ENCODE results near the gene CEP76. TPM values are rescaled to one million over a fixed set of nuclear protein-coding genes. Genes with fewer than 3 reads are reported as not detected.

Gene CEP76, protein sequence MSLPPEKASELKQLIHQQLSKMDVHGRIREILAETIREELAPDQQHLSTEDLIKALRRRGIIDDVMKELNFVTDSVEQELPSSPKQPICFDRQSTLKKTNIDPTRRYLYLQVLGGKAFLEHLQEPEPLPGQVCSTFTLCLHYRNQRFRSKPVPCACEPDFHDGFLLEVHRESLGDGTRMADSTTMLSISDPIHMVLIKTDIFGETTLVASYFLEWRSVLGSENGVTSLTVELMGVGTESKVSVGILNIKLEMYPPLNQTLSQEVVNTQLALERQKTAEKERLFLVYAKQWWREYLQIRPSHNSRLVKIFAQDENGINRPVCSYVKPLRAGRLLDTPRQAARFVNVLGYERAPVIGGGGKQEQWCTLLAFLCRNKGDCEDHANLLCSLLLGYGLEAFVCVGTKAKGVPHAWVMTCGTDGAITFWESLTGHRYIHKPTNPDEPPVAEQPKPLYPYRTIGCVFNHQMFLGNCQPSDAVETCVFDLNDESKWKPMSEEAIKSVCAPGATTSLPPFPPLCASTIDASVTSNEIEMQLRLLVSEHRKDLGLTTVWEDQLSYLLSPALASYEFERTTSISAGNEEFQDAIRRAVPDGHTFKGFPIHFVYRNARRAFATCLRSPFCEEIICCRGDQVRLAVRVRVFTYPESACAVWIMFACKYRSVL
- 7.6 and 8.9 TPM in 2 replicates for total RNA-seq (2012; rRNA removed)

DNA sequence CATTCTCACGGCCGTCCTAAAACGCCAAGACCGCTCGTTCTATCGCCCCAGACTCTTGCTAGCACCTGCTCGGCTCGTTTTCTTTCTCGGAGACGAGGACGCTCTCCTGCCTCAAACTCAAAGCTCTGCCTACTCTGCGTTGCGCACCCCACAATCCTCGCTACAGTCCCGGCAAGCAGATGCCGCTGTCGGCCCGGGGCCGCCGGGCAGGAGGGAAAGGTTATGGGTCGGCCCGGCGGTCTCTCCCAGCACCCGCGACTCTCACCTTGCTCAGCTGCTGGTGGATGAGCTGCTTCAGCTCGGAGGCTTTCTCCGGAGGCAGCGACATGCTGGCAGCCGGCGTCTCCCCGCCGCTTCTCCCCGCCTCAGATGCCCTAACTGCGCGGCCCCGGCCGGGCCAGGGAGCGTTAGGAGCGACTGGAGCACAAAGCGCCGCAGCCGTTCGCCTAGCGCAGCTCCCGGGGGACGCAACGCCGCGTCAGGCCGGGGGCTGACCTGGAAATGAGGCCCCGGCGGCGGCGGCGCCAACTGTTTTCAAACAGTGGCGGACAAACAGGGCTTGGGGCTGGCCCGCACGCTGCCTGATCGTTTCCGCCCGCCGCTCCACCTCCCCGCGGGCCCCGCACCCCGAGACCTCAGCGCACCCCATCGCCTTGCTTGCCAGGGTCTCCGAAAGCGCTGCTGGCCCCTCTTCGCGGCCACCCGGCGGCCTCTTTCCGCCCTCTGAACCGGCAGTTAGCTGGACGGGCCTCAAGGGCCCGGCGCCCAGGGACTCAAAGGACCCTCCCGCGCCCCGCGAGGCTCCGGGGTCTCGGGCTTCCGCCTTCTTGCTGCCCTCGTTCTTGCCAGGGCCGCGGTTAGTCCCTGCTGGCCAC is at the start of gene CEP76, which contains the start of gene PSMG2:
Gene CEP76, minus strand, starts transcription at position 503 of the 875 bp plus-strand sequence. Its CDS starts 175 bp downstream, at position 328.
Gene PSMG2, plus strand, starts transcription at position 822 of the 875 bp plus-strand sequence. CDS start 66 bp downstream, outside the sequence.
- peaks cover 8% of the 10 kb centered on the region for H3K36me3 ChIP-seq (ENCODE audit: insufficient read depth, low read length)
- no peaks in the 10 kb centered on the region for H3K27me3 ChIP-seq (ENCODE audit: control insufficient read depth, insufficient read depth, low read length)
- peaks cover 17% of the 10 kb centered on the region for H3K4me1 ChIP-seq (ENCODE audit: control insufficient read depth, insufficient read depth, low read length)
- H3K9ac ChIP-seq (ENCODE audit: low read depth, low read length) = peak within 1 kb of the TSS; percentile 98
- peak within 1 kb of the TSS; percentile 83 for H3K4me2 ChIP-seq (ENCODE audit: low read length)
- H3K9me3 ChIP-seq (replicated peaks; ENCODE audit: low read length) = no peaks in the 10 kb centered on the region
- H3K4me3 ChIP-seq (ENCODE audit: low read length) = peak within 1 kb of the TSS; percentile 97

DNA sequence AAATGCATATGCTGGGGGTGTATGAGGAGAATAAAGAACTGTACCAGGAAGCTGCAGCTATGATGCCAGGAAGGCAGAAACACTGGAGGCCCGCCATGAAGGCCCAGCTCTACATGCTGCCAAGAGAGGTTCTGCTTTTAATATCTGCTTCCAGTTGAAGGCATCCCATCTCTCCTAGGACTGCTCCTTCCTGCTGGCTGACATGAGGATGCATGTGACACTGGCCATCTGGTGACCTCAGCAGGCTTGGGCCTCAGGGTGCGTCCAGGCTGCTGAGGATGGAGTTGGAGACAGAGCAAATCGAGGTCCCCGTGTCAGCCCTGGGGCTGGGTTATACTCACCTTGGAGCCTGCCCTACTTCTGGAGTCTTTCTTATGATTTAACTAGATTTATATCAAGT is 49.4 kb upstream of the CEP76 start:
- Histone ChIP-seq H3K9ac (ENCODE audit: low read depth, low read length) (no peak overlapping the region), H3K36me3 (ENCODE audit: insufficient read depth, low read length) (no peaks in the 10 kb centered on the region), H3K27me3 (ENCODE audit: control insufficient read depth, insufficient read depth, low read length) (no peaks in the 10 kb centered on the region), H3K4me3 (ENCODE audit: low read length) (no peak overlapping the region), H3K4me2 (ENCODE audit: low read length) (no peak overlapping the region), H3K4me1 (ENCODE audit: control insufficient read depth, insufficient read depth, low read length) (peaks cover 31% of the 10 kb centered on the region), H3K9me3 (replicated peaks; ENCODE audit: low read length) (no peaks in the 10 kb centered on the region)

DNA sequence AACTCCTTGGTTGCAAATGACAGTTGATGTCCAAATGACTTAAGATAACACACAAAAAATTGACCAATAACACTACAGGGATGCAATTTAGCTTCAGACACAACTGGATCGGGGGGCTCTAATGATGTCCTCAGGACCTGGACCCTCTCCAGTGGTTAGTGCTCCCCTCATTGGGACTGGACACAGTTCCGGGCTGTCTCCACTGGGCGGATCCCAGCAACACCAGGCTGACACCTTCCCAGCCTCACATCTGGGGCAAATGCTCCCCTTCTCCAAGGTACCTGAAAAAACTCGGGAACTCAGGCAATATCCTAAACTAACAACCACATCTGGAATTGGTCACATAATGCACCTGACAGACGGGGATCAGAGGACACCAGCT is 49.0 kb upstream of the CEP76 start:
- Histone ChIP-seq H3K27me3 (ENCODE audit: control insufficient read depth, insufficient read depth, low read length) (no peaks in the 10 kb centered on the region), H3K4me1 (ENCODE audit: control insufficient read depth, insufficient read depth, low read length) (peaks cover 31% of the 10 kb centered on the region)

DNA sequence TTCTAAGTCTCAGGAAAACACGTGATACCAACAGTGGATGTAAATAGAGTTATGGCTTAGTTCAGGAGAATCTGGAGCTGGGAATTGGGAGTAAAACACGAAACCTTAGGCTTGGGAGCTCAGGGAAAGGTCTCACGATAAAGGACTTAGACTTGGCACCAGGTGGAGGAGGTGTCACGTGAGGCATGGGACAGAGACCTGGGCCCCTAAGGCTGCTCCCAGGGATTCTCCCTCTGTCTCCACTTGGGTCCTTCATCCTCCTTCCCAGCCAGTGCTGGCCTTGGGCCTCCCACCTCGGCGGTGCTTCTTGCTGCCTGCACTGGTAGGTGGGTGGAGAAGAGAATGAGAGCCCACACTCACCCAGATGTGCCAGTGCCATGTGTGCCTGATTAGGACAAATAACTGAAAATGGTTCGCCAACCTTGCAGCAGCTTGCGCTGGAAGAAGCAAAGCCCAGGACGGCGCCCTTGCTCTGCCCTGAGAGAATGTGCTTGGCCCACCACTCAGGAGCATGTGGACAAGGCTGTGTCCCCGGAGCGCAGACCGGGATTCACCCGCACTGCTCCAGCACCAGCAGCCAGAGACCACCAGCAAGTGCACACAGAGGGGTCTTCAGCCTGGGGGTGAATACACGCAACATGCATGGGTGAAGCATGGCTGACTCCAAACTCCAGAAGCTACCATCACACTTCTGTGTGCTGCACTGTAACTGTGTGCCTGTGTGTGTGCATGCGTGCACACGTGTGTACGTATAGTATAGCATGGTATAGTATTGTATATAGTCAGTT is 48.4 kb upstream of the CEP76 start:
- Histone ChIP-seq H3K36me3 (ENCODE audit: insufficient read depth, low read length) (no peaks in the 10 kb centered on the region), H3K9ac (ENCODE audit: low read depth, low read length) (no peak overlapping the region), H3K4me2 (ENCODE audit: low read length) (peak overlapping the region; percentile 33), H3K9me3 (replicated peaks; ENCODE audit: low read length) (no peaks in the 10 kb centered on the region), H3K27me3 (ENCODE audit: control insufficient read depth, insufficient read depth, low read length) (no peaks in the 10 kb centered on the region), H3K4me3 (ENCODE audit: low read length) (no peak overlapping the region), H3K4me1 (ENCODE audit: control insufficient read depth, insufficient read depth, low read length) (peaks cover 31% of the 10 kb centered on the region)

More for the DNA sequence above, 49.0 kb upstream of the CEP76 start:
- no peaks in the 10 kb centered on the region for H3K9me3 ChIP-seq (replicated peaks; ENCODE audit: low read length)
- no peaks in the 10 kb centered on the region for H3K36me3 ChIP-seq (ENCODE audit: insufficient read depth, low read length)
- H3K9ac ChIP-seq (ENCODE audit: low read depth, low read length) = no peak overlapping the region
- no peak overlapping the region for H3K4me3 ChIP-seq (ENCODE audit: low read length)
- H3K4me2 ChIP-seq (ENCODE audit: low read length) = no peak overlapping the region

DNA sequence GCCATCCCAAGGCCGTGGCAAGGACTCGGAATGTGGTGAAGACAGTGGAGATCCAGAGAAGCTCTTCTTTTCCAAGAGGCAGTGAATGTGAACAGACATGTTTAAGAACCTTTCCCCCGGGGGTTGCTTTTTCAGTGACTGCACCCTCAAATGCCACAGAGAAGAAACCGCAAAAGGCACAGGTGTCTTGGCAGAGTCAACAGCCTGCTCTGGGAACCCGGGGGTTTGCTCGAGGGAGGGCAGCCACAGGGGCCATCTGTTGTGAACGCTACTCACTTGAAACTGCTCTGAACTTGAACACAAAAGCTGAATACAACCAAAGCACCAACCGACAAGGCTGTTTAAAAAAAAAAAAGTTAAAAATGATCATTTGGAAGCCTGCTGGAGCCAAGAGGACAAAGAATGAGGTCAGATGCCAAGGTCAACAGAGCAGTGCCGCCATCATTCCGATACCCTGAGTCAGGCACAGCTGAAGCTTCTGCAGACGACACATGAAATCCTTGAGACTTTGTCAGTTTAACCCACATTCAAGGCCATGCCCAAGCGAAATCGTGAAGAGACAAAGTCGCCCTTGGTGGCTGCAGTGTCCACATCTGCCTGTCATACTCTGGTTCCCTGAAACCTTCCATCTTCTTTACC is 47.7 kb upstream of the CEP76 start:
- Histone ChIP-seq H3K4me3 (ENCODE audit: low read length) (no peak overlapping the region), H3K27me3 (ENCODE audit: control insufficient read depth, insufficient read depth, low read length) (no peaks in the 10 kb centered on the region), H3K4me2 (ENCODE audit: low read length) (peak overlapping the region; percentile 33), H3K4me1 (ENCODE audit: control insufficient read depth, insufficient read depth, low read length) (peaks cover 31% of the 10 kb centered on the region), H3K36me3 (ENCODE audit: insufficient read depth, low read length) (no peaks in the 10 kb centered on the region), H3K9me3 (replicated peaks; ENCODE audit: low read length) (no peaks in the 10 kb centered on the region), H3K9ac (ENCODE audit: low read depth, low read length) (no peak overlapping the region)

DNA sequence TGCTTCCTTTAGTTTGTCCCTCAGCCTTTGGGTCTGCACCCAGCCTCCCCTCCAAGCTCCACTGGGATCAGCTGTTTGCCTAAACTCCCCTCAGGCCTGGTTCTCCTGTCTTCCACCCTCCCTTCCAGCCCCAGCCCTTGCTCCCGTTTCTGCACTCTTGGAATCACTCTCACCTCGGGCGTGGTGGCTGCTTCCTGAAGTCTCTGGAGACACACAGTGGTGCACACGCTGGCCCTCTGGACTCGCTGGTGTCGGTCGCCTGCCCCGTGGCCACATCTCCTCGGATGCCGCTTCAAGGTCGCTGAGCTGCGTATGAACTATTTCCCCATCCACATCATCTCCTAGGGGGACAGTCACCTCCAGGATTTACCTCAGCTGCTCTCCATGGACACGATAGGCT is 46.6 kb upstream of the CEP76 start:
- Histone ChIP-seq H3K27me3 (ENCODE audit: control insufficient read depth, insufficient read depth, low read length) (no peaks in the 10 kb centered on the region), H3K4me1 (ENCODE audit: control insufficient read depth, insufficient read depth, low read length) (peaks cover 31% of the 10 kb centered on the region), H3K4me3 (ENCODE audit: low read length) (no peak overlapping the region), H3K9me3 (replicated peaks; ENCODE audit: low read length) (no peaks in the 10 kb centered on the region), H3K9ac (ENCODE audit: low read depth, low read length) (peak overlapping the region; percentile 4), H3K36me3 (ENCODE audit: insufficient read depth, low read length) (no peaks in the 10 kb centered on the region), H3K4me2 (ENCODE audit: low read length) (peak overlapping the region; percentile 16)

DNA sequence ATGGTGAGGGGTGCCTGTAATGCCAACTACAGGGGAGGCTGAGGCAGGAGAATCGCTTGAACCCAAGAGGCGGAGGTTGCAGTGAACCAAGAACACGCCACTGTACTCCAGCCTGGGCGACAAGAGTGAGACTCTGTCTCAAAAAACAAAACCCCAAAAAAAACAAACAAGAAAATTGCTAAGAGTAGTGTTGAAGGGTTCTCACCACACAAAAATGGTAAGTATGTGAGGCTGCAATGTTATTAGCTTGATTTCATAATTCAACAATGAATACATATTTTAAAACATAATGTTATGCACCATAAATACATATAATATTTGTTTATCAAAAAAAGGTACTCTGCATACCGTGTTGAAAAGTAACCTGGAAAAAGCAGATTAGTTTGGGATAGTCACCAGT is 46.1 kb upstream of the CEP76 start:
- Histone ChIP-seq H3K4me2 (ENCODE audit: low read length) (peak overlapping the region; percentile 16), H3K27me3 (ENCODE audit: control insufficient read depth, insufficient read depth, low read length) (no peaks in the 10 kb centered on the region), H3K36me3 (ENCODE audit: insufficient read depth, low read length) (no peaks in the 10 kb centered on the region), H3K9ac (ENCODE audit: low read depth, low read length) (peak overlapping the region; percentile 4), H3K4me1 (ENCODE audit: control insufficient read depth, insufficient read depth, low read length) (peaks cover 31% of the 10 kb centered on the region), H3K4me3 (ENCODE audit: low read length) (no peak overlapping the region), H3K9me3 (replicated peaks; ENCODE audit: low read length) (no peaks in the 10 kb centered on the region)

DNA sequence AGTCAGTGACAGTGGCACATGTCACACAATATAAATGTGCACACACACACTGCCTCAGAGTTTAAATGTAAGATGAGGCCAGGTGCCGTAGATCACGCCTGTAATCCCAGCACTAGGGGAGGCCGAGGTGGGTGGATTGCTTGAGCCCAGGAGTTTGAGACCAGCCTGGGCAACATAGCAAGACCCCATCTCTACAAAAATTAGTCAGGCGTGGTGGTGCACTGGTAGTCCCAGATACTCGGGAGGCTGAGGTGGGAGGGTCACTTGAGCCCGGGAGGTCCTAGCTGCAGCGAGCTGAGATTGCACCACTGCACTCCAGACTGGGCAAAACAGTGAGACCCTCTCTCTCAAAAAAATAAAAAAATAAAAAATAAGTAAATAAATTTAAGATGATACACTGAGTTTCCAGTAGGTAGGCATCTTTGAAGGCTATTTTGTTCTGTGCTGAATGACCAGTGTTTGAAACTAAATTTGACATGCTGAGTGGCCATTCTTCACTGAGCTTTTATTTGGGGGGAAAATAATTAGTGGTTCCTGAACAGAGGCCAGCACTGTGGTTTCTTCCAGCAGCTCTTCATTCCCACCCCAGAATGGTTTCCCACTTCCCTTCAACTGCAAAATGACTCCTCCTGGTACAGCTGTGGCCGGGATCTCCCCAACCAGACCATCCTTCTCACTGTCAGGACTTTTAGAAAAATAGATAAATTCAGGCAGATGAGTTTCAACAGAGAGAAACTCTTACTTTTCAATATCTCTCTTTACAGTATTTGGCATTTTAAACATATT is 45.2 kb upstream of the CEP76 start:
- H3K4me1 ChIP-seq (ENCODE audit: control insufficient read depth, insufficient read depth, low read length) = peaks cover 36% of the 10 kb centered on the region
- no peaks in the 10 kb centered on the region for H3K9me3 ChIP-seq (replicated peaks; ENCODE audit: low read length)
- no peak overlapping the region for H3K9ac ChIP-seq (ENCODE audit: low read depth, low read length)
- no peaks in the 10 kb centered on the region for H3K27me3 ChIP-seq (ENCODE audit: control insufficient read depth, insufficient read depth, low read length)
- no peak overlapping the region for H3K4me3 ChIP-seq (ENCODE audit: low read length)
- H3K4me2 ChIP-seq (ENCODE audit: low read length) = no peak overlapping the region
- no peaks in the 10 kb centered on the region for H3K36me3 ChIP-seq (ENCODE audit: insufficient read depth, low read length)

DNA sequence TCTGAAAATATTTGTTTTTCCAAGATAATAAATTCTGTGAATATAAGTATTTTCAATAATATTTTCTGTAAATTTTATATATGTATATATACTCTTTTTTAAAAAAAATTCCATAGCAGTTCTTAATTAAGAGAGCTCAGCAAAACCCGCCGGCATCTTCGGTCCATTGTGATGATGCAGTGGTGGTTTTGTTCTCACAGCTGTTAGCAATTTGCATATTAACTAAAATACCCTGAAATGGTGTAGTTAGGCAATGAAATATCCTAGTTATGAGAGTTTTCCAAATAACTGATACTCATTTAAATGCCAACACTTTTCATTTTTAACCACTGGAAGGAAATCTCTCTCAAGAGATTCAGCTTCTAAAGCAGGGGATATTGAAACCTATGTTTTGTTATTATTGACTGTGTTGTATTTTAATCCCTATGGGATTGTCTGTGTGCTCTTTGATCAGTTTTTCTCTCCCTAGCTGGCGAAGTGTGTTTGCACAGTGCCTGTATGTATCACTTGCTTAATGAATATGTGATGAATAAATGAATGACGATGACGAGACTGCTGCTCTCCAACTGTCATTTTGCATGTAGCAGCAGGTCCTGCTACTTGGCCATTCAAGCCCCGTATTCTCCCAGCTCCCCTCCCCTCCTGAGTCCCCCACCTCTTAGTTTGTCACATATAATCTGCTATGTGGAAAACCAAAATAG is 42.7 kb upstream of the CEP76 start:
- peaks cover 39% of the 10 kb centered on the region for H3K4me1 ChIP-seq (ENCODE audit: control insufficient read depth, insufficient read depth, low read length)
- no peak overlapping the region for H3K4me2 ChIP-seq (ENCODE audit: low read length)
- H3K4me3 ChIP-seq (ENCODE audit: low read length) = no peak overlapping the region
- H3K9me3 ChIP-seq (replicated peaks; ENCODE audit: low read length) = no peaks in the 10 kb centered on the region
- no peaks in the 10 kb centered on the region for H3K36me3 ChIP-seq (ENCODE audit: insufficient read depth, low read length)
- no peak overlapping the region for H3K9ac ChIP-seq (ENCODE audit: low read depth, low read length)
- no peaks in the 10 kb centered on the region for H3K27me3 ChIP-seq (ENCODE audit: control insufficient read depth, insufficient read depth, low read length)
